ENCODE data around the gene MYBPC2.
"Not testable (repeated sequence)": the region's sequence is repeated elsewhere in the genome, so short reads cannot be mapped to it uniquely, and the experiment has no call there.

DNA sequence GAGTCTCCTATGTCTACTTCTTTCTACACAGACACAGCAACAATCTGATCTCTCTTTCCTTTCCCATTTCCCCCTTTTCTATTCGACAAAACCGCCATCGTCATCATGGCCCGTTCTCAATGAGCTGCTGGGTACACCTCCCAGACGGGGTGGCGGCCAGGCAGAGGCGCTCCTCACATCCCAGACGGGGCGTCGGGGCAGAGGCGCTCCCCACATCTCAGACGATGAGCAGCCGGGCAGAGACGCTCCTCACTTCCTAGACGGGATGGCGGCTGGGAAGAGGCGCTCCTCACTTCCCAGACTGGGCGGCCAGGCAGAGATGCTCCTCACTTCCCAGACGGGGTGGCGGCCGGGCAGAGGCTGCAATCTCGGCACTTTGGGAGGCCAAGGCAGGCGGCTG, 41.7 kb upstream of the MYBPC2 start:
- TF ChIP-seq EZH2 (IDR thresholded peaks at IDR 0.05; ENCODE audit: insufficient read depth, poor library complexity, severe bottlenecking); EZH2phosphoT487 (IDR thresholded peaks at IDR 0.05; ENCODE audit: insufficient read depth, low read depth): not testable (repeated sequence)

Data from GM23248 (cell line).